Activated T-cell treated with anti-CD3 and anti-CD28 coated beads for 1 hour (primary cell): Measurements from ENCODE around the gene SFTPD.
"Not testable (repeated sequence)": the region's sequence is repeated elsewhere in the genome, so short reads cannot be mapped to it uniquely, and the experiment has no call there.

Experiments
- DNase-seq: peaks from one replicate; pipeline ENCODE4 v3.0.0-alpha.2; 2020; ENCODE audit warnings: low read depth

SFTPD gene

GRCh38 chr10:79948976-79949722, at the start of gene SFTPD:
Gene SFTPD, minus strand, starts transcription at chr10:79949105. Its CDS starts 2,446 bp downstream, at chr10:79946659.
- no peak for DNase-seq

GRCh38 chr10:79995979-79996634, 47.2 kb upstream of the SFTPD start:
- no peak for DNase-seq

GRCh38 chr10:79994556-79994955, 45.7 kb upstream of the SFTPD start:
- no peak for DNase-seq

GRCh38 chr10:79988199-79988598, 39.3 kb upstream of the SFTPD start:
- not testable (repeated sequence) for DNase-seq

GRCh38 chr10:79986661-79987060, 37.8 kb upstream of the SFTPD start:
- DNase-seq, result not testable (repeated sequence)

- DNase-seq, result no peak
These were observed 36.7 kb upstream of the SFTPD start for GRCh38 chr10:79985481-79986072.

GRCh38 chr10:79984851-79985250, 35.9 kb upstream of the SFTPD start:
- DNase-seq, result no peak

GRCh38 chr10:79983286-79983909, 34.5 kb upstream of the SFTPD start:
- no peak for DNase-seq

- DNase-seq, result no peak
These were observed 34.0 kb upstream of the SFTPD start for GRCh38 chr10:79982861-79983260.

- DNase-seq, result no peak
These were observed 33.5 kb upstream of the SFTPD start for GRCh38 chr10:79982362-79982800.

- DNase-seq, result no peak
These were observed 32.8 kb upstream of the SFTPD start for GRCh38 chr10:79981450-79982361.

GRCh38 chr10:79980711-79981110, 31.8 kb upstream of the SFTPD start:
- DNase-seq, result no peak

- no peak for DNase-seq
These were observed 31.2 kb upstream of the SFTPD start for GRCh38 chr10:79979976-79980687.

- DNase-seq, result no peak
These were observed 30.5 kb upstream of the SFTPD start for GRCh38 chr10:79979310-79979975.

GRCh38 chr10:79976999-79977398, 28.1 kb upstream of the SFTPD start:
- no peak for DNase-seq

GRCh38 chr10:79970062-79970461, 21.2 kb upstream of the SFTPD start:
- no peak for DNase-seq

GRCh38 chr10:79947787-79948424, 999 bp downstream of the SFTPD start:
- DNase-seq, result no peak

- no peak for DNase-seq
These were observed 1.9 kb downstream of the SFTPD start for GRCh38 chr10:79947083-79947415.

- DNase-seq, result no peak
These were observed 2.4 kb downstream of the SFTPD start for GRCh38 chr10:79946271-79947082.
